ENCODE measurements around the gene PSENEN. TPM values are rescaled to one million over a fixed set of nuclear protein-coding genes. Genes with fewer than 3 reads are reported as not detected.

The PSENEN gene
- total and polyA plus RNA-seq, 2 experiments from 2014 or later: 20.6 to 175 TPM

GRCh38 chr19:35766571-35767104 is 21.2 kb downstream of the PSENEN start:
- Histone ChIP-seq H3K27ac (ENCODE audit: low read depth) (no peak overlapping the region), H4K20me1 (replicated peaks; ENCODE audit: insufficient read depth) (no peaks in the 10 kb centered on the region; the same call in none of the 2 replicates), H3K79me2 (replicated peaks; ENCODE audit: insufficient read depth) (no peaks in the 10 kb centered on the region), H2AFZ (no peak overlapping the region), H3K4me2 (no peak overlapping the region), H3K4me1 (ENCODE audit: insufficient read depth) (peaks cover 8% of the 10 kb centered on the region; the same call in 1 of the 2 replicates), H3K27me3 (ENCODE audit: insufficient read depth) (no peaks in the 10 kb centered on the region), H3K9me2 (ENCODE audit: insufficient read depth) (no peaks in the 10 kb centered on the region), H3K36me3 (ENCODE audit: insufficient read depth) (no peaks in the 10 kb centered on the region), H3F3A (replicated peaks; ENCODE audit: low read depth) (0 out of 2 replicates have a peak, but pooled peaks cover 4% of the 10 kb centered on the region), H3K4me3 (no peak overlapping the region)
- Mint-ChIP-seq H3K9me3 (no peaks in the 10 kb centered on the region), H3K27me3 (ENCODE audit: insufficient read depth, low read depth, poor library complexity) (peaks cover 6% of the 10 kb centered on the region), H3K4me3 (no peak overlapping the region; the same call in 2 of the 3 replicates), H3K27ac (no peak overlapping the region), H3K36me3 (ENCODE audit: low read depth) (peaks cover 25% of the 10 kb centered on the region), H3K4me1 (peaks cover 10% of the 10 kb centered on the region)
- no peak for DNase-seq (ENCODE audit: low spot score)
- TF ChIP-seq ETS1 (IDR thresholded peaks at IDR 0.05) (no peak), CTCF (conservative IDR thresholded peaks at IDR 0.05; ENCODE audit: low read depth in 2 of 2) (no peak), EZH2 (IDR thresholded peaks at IDR 0.05; ENCODE audit: low read depth, unreplicated experiment) (no peak), POLR2AphosphoS5 (IDR thresholded peaks at IDR 0.05; ENCODE audit: low read depth) (no peak), ZNF331 (CRISPR knock-in tag; IDR thresholded peaks at IDR 0.05; ENCODE audit: low read depth) (no peak), STAT1 (IDR thresholded peaks at IDR 0.05; ENCODE audit: unreplicated experiment) (no peak), ZNF114 (CRISPR knock-in tag; IDR thresholded peaks at IDR 0.05) (no peak), EZH2phosphoT487 (IDR thresholded peaks at IDR 0.05; ENCODE audit: unreplicated experiment) (no peak), NANOG (IDR thresholded peaks at IDR 0.05; ENCODE audit: borderline replicate concordance) (no peak)
- TF ChIP-seq, protein P1, sequence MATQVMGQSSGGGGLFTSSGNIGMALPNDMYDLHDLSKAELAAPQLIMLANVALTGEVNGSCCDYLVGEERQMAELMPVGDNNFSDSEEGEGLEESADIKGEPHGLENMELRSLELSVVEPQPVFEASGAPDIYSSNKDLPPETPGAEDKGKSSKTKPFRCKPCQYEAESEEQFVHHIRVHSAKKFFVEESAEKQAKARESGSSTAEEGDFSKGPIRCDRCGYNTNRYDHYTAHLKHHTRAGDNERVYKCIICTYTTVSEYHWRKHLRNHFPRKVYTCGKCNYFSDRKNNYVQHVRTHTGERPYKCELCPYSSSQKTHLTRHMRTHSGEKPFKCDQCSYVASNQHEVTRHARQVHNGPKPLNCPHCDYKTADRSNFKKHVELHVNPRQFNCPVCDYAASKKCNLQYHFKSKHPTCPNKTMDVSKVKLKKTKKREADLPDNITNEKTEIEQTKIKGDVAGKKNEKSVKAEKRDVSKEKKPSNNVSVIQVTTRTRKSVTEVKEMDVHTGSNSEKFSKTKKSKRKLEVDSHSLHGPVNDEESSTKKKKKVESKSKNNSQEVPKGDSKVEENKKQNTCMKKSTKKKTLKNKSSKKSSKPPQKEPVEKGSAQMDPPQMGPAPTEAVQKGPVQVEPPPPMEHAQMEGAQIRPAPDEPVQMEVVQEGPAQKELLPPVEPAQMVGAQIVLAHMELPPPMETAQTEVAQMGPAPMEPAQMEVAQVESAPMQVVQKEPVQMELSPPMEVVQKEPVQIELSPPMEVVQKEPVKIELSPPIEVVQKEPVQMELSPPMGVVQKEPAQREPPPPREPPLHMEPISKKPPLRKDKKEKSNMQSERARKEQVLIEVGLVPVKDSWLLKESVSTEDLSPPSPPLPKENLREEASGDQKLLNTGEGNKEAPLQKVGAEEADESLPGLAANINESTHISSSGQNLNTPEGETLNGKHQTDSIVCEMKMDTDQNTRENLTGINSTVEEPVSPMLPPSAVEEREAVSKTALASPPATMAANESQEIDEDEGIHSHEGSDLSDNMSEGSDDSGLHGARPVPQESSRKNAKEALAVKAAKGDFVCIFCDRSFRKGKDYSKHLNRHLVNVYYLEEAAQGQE (IDR thresholded peaks at IDR 0.05; ENCODE audit: unreplicated experiment): no peak
- TF ChIP-seq, protein P2, sequence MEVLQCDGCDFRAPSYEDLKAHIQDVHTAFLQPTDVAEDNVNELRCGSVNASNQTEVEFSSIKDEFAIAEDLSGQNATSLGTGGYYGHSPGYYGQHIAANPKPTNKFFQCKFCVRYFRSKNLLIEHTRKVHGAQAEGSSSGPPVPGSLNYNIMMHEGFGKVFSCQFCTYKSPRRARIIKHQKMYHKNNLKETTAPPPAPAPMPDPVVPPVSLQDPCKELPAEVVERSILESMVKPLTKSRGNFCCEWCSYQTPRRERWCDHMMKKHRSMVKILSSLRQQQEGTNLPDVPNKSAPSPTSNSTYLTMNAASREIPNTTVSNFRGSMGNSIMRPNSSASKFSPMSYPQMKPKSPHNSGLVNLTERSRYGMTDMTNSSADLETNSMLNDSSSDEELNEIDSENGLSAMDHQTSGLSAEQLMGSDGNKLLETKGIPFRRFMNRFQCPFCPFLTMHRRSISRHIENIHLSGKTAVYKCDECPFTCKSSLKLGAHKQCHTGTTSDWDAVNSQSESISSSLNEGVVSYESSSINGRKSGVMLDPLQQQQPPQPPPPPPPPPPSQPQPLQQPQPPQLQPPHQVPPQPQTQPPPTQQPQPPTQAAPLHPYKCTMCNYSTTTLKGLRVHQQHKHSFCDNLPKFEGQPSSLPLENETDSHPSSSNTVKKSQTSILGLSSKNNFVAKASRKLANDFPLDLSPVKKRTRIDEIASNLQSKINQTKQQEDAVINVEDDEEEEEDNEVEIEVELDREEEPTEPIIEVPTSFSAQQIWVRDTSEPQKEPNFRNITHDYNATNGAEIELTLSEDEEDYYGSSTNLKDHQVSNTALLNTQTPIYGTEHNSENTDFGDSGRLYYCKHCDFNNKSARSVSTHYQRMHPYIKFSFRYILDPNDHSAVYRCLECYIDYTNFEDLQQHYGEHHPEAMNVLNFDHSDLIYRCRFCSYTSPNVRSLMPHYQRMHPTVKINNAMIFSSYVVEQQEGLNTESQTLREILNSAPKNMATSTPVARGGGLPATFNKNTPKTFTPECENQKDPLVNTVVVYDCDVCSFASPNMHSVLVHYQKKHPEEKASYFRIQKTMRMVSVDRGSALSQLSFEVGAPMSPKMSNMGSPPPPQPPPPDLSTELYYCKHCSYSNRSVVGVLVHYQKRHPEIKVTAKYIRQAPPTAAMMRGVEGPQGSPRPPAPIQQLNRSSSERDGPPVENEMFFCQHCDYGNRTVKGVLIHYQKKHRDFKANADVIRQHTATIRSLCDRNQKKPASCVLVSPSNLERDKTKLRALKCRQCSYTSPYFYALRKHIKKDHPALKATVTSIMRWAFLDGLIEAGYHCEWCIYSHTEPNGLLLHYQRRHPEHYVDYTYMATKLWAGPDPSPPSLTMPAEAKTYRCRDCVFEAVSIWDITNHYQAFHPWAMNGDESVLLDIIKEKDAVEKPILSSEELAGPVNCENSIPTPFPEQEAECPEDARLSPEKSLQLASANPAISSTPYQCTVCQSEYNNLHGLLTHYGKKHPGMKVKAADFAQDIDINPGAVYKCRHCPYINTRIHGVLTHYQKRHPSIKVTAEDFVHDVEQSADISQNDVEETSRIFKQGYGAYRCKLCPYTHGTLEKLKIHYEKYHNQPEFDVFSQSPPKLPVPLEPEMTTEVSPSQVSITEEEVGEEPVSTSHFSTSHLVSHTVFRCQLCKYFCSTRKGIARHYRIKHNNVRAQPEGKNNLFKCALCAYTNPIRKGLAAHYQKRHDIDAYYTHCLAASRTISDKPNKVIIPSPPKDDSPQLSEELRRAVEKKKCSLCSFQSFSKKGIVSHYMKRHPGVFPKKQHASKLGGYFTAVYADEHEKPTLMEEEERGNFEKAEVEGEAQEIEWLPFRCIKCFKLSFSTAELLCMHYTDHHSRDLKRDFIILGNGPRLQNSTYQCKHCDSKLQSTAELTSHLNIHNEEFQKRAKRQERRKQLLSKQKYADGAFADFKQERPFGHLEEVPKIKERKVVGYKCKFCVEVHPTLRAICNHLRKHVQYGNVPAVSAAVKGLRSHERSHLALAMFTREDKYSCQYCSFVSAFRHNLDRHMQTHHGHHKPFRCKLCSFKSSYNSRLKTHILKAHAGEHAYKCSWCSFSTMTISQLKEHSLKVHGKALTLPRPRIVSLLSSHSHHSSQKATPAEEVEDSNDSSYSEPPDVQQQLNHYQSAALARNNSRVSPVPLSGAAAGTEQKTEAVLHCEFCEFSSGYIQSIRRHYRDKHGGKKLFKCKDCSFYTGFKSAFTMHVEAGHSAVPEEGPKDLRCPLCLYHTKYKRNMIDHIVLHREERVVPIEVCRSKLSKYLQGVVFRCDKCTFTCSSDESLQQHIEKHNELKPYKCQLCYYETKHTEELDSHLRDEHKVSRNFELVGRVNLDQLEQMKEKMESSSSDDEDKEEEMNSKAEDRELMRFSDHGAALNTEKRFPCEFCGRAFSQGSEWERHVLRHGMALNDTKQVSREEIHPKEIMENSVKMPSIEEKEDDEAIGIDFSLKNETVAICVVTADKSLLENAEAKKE (CRISPR knock-in tag; IDR thresholded peaks at IDR 0.05): no peak
- no peak for ATAC-seq

Data from GM23338 (cell line).